PC-9 (cell line): Measurements from ENCODE around the gene TIA1.

Source experiments
- CTCF ChIP-seq: fragments of 200-600 bp; sonication (generic); conservative IDR thresholded peaks from 2 replicates; pipeline ENCODE4 v1.6.1; 2017; ENCODE audit warnings: mixed run types, antibody characterized with exemption, mild to moderate bottlenecking, moderate library complexity
- EZH2 ChIP-seq: fragments of 200-600 bp; sonication (generic); IDR thresholded peaks from 2 replicates; pipeline ENCODE4 v1.8.0; 2017; ENCODE audit warnings: antibody characterized with exemption, low read depth

- no peak for TF ChIP-seq CTCF
- no peak for TF ChIP-seq EZH2
Observed at GRCh38 chr2:70241340-70241739, 7.1 kb downstream of the TIA1 start.
